Endodermal cell (in vitro differentiated cells): ENCODE results near the gene GAREM1. TPM values are rescaled to one million over a fixed set of nuclear protein-coding genes. Genes with fewer than 3 reads are reported as not detected.

Experiments
- DNase-seq: peaks from one replicate; pipeline ENCODE4 v3.0.0-alpha.2; 2017
- H3K27ac ChIP-seq: 2 replicates; pipeline ENCODE4 v1.5.1; 2013; ENCODE audit warnings: mild to moderate bottlenecking, low read depth, low read length, moderate library complexity
- H3K27me3 ChIP-seq: 2 replicates; pipeline ENCODE4 v1.6.1; 2013; ENCODE audit warnings: mild to moderate bottlenecking, low read length, moderate library complexity; ENCODE audit not compliant: insufficient read depth, control insufficient read depth, poor library complexity, severe bottlenecking
- H3K36me3 ChIP-seq: 2 replicates; pipeline ENCODE4 v1.7.0; 2013; ENCODE audit warnings: mild to moderate bottlenecking, low read length, moderate library complexity; ENCODE audit not compliant: control insufficient read depth, insufficient read depth
- H3K4me1 ChIP-seq: one replicate; pipeline ENCODE4 v1.7.0; 2013; ENCODE audit warnings: low read length; ENCODE audit not compliant: control insufficient read depth, insufficient read depth
- H3K4me3 ChIP-seq: 2 replicates; pipeline ENCODE4 v1.5.1; 2013; ENCODE audit warnings: mild to moderate bottlenecking, low read length, moderate library complexity
- H3K9ac ChIP-seq: 2 replicates; pipeline ENCODE4 v1.6.1; 2013; ENCODE audit warnings: mild to moderate bottlenecking, low read length, moderate library complexity; ENCODE audit not compliant: poor library complexity, severe bottlenecking; ENCODE audit errors: extremely low read depth
- H3K9me3 ChIP-seq: 2 replicates; pipeline ENCODE4 v1.6.1; 2013; ENCODE audit warnings: mild to moderate bottlenecking, low read length, moderate library complexity; ENCODE audit not compliant: control insufficient read depth
- H3K27ac Mint-ChIP-seq: 2 replicates; pipeline ENCODE4 v1.8.0; 2020; ENCODE audit warnings: mixed read lengths
- H3K27me3 Mint-ChIP-seq: 2 replicates; pipeline ENCODE4 v1.8.0; 2021; ENCODE audit warnings: mild to moderate bottlenecking, mixed read lengths; ENCODE audit not compliant: insufficient read depth
- H3K36me3 Mint-ChIP-seq: 2 replicates; pipeline ENCODE4 v1.8.0; 2020; ENCODE audit warnings: low read depth, mixed read lengths
- H3K4me1 Mint-ChIP-seq: 2 replicates; pipeline ENCODE4 v1.8.0; 2020; ENCODE audit warnings: mixed read lengths
- H3K4me3 Mint-ChIP-seq: 2 replicates; pipeline ENCODE4 v1.8.0; 2020; ENCODE audit warnings: mild to moderate bottlenecking, moderate library complexity, mixed read lengths
- H3K9me3 Mint-ChIP-seq: 2 replicates; pipeline ENCODE4 v1.8.0; 2020; ENCODE audit warnings: mild to moderate bottlenecking, mixed read lengths
- CTCF ChIP-seq: fragments of 200-600 bp; sonication (generic); conservative IDR thresholded peaks from 2 replicates; pipeline ENCODE4 v1.5.0; 2021; ENCODE audit warnings: antibody characterized with exemption, mild to moderate bottlenecking
- WGBS, 2 experiments: methylation state at CpG; one replicate each; pipeline versions ENCODE4 v1.1.5 to v1.1.7; 2013; ENCODE audit warnings: missing lambda C conversion rate in 2 of 2, mixed read lengths in 1 of 2; ENCODE audit not compliant: insufficient coverage in 1 of 2, insufficient read length in 1 of 2; 5-methylcytosine and 5-hydroxymethylcytosine counted together
- total RNA-seq, 2 donors: library from RNA; stranded (reverse); fragmentation: NEBNext Ultra II Directional in 1 of 2; extraction: Animal tissue kit (Norgen Biotek cat#: 25700) in 1 of 2; gene quantifications; 2 replicates in 1 of 2; 3 replicates in 1 of 2; pipeline ENCODE4 v1.2.1, GENCODE V29; 2021

The GAREM1 gene
- total RNA-seq, 2 donors from 2014 or later, result 9.2 to 9.4 TPM

GRCh38 chr18:32275221-32275620 is 195.5 kb downstream of the GAREM1 start:
- Histone ChIP-seq H3K4me1 (no peaks in the 10 kb centered on the region), H3K27me3 (no peaks in the 10 kb centered on the region), H3K36me3 (no peaks in the 10 kb centered on the region), H3K27ac (no peak overlapping the region), H3K9me3 (no peaks in the 10 kb centered on the region), H3K4me3 (no peak overlapping the region), H3K9ac (no peak overlapping the region)
- WGBS, 2 experiments, result 95 to 99% methylated on average over 8 of the region's 8 CpGs
- Mint-ChIP-seq H3K36me3 (peaks cover 7% of the 10 kb centered on the region), H3K27ac (no peak overlapping the region), H3K27me3 (no peaks in the 10 kb centered on the region), H3K4me1 (peaks cover 4% of the 10 kb centered on the region), H3K4me3 (no peak overlapping the region), H3K9me3 (peaks cover 7% of the 10 kb centered on the region)
- no peak for TF ChIP-seq CTCF
- DNase-seq, result no peak

GRCh38 chr18:32274307-32274706 is 196.4 kb downstream of the GAREM1 start:
- H3K36me3 Mint-ChIP-seq, result peaks cover 13% of the 10 kb centered on the region
- H3K4me1 Mint-ChIP-seq, result peaks cover 6% of the 10 kb centered on the region
- no peak overlapping the region for H3K4me3 ChIP-seq
- H3K9me3 Mint-ChIP-seq, result peaks cover 6% of the 10 kb centered on the region
- H3K27ac ChIP-seq, result no peak overlapping the region
- no peak for TF ChIP-seq CTCF
- no peaks in the 10 kb centered on the region for H3K27me3 Mint-ChIP-seq
- H3K36me3 ChIP-seq, result peaks cover 2% of the 10 kb centered on the region
- no peaks in the 10 kb centered on the region for H3K9me3 ChIP-seq
- H3K4me1 ChIP-seq, result no peaks in the 10 kb centered on the region
- WGBS, 2 experiments, result 90 to 93% methylated on average over 3 to 7 of the region's 7 CpGs
- H3K27ac Mint-ChIP-seq, result no peak overlapping the region
- no peak overlapping the region for H3K4me3 Mint-ChIP-seq
- no peaks in the 10 kb centered on the region for H3K27me3 ChIP-seq
- no peak for DNase-seq
- H3K9ac ChIP-seq, result no peak overlapping the region

GRCh38 chr18:32271672-32272208 is 198.9 kb downstream of the GAREM1 start:
- DNase-seq, result peak; percentile 61
- WGBS, 2 experiments, result 40 to 60% methylated on average over 2 to 5 of the region's 5 CpGs
- no peak overlapping the region for H3K9ac ChIP-seq
- Mint-ChIP-seq H3K4me3 (no peak overlapping the region), H3K27me3 (no peaks in the 10 kb centered on the region), H3K27ac (no peak overlapping the region), H3K36me3 (peaks cover 16% of the 10 kb centered on the region), H3K9me3 (no peaks in the 10 kb centered on the region), H3K4me1 (peaks cover 6% of the 10 kb centered on the region)
- peak; percentile 85 for TF ChIP-seq CTCF
- H3K36me3 ChIP-seq, result peaks cover 7% of the 10 kb centered on the region
- H3K27me3 ChIP-seq, result no peaks in the 10 kb centered on the region
- H3K9me3 ChIP-seq, result no peaks in the 10 kb centered on the region
- no peaks in the 10 kb centered on the region for H3K4me1 ChIP-seq
- H3K4me3 ChIP-seq, result no peak overlapping the region
- no peak overlapping the region for H3K27ac ChIP-seq
